Stimulated activated CD8-positive, alpha-beta memory T cell treated with anti-CD3 and anti-CD28 coated beads, Interleukin-15, amount 100 ng/mL, for 1 hour (primary cell): ENCODE results near the gene GALNT3.

Experiments
- DNase-seq: peaks from one replicate; pipeline ENCODE4 v3.0.0-alpha.2; 2020; ENCODE audit warnings: low read depth

Gene GALNT3

DNA sequence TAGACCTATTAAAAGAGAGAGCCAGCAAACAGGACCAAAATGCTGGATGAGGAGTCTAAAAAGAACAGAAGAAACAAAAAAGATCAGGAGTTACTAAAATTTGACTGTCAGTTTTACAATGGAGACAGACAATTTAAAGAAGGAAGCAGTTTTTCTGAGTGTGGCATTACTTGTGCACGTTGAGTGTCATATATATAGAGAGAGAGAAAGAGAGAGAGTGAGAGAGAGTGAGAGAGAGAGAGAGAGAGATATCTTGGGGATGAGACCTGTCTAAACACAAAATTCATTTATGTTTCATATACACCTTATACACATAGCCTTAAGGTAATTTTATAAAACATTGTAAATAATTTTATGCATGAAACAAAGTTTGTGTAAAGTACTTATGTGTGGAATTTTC lies 2.1 kb upstream of the GALNT3 start:
- no peak for DNase-seq

DNA sequence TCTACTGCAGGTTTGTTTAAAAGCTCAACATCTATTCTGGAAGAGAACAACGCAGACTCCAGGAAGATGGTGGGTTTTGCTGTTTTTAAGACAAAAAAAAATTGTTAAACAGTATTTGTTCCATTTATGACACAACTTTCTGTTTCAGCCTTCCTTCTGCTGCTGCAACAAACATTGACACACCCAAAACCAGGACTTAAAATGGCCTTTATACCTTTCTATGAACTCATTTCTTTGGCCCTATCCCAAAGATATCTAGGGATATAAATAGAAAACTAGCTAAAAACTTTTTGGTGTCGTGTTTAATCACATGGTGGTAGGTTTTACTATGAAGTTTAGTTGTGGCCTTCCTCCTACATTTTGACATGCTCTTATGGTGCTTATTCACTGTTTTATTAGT lies 964 bp upstream of the GALNT3 start:
- no peak for DNase-seq

DNA sequence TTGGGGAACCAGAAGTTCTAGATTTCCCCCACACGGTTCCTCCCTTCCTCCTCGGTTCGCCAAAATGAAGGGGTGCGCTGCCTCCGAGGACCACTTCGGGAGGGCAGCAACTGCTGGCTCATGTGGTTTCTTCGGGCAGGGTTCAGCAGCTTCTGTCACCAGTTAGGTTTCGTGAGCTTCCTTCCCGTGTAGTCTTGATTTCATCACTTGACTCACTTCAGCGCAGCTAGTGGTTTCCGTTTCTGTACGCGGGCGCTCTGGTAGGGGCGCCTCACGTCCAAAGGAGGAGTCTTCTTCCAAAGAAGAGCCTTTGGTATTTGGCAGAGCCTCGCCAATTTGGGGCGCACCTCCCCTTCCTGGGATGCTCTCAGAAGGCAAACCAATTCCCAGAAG lies 485 bp upstream of the GALNT3 start:
- DNase-seq = no peak

GRCh38 chr2:165793161-165793778 lies 777 bp downstream of the GALNT3 start:
- no peak for DNase-seq

GRCh38 chr2:165792104-165792454 lies 2.0 kb downstream of the GALNT3 start:
- no peak for DNase-seq

DNA sequence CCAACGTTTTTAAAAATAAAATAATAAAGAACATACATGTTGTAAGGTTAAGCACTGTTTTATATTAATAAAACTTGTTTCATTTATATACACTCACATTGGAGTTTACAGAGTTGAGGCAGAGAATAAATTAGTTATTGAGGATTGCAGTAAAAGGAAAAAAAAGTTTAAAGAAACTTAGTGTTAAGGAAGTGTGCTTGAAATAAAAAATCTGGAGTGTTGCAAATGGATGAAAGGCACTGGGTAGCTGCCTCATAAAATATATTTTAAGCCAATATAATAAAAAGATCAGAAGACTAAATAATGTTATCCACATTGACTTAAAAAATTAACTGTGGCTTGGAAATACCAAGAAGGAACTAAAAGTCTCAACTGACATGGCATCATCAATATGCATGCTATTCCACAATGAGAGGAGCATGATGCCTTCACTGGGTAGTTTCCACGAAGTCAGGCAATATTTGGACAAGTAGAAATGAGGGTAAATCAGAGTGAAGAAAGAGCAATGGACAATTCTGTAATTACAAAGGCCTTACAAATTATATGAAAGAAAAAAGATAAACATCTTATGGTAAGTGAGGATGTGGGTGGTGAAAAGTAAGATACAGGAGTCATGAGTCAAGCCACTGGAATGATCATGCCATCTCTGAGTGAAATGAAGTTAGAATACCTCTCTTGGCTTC lies 2.5 kb downstream of the GALNT3 start:
- DNase-seq = no peak

- no peak for DNase-seq
Observed at GRCh38 chr2:165790466-165790865, 3.6 kb downstream of the GALNT3 start.

- DNase-seq = no peak
Observed at GRCh38 chr2:165787334-165787733, 6.7 kb downstream of the GALNT3 start.

GRCh38 chr2:165779706-165780105 lies 14.3 kb downstream of the GALNT3 start:
- DNase-seq = no peak

DNA sequence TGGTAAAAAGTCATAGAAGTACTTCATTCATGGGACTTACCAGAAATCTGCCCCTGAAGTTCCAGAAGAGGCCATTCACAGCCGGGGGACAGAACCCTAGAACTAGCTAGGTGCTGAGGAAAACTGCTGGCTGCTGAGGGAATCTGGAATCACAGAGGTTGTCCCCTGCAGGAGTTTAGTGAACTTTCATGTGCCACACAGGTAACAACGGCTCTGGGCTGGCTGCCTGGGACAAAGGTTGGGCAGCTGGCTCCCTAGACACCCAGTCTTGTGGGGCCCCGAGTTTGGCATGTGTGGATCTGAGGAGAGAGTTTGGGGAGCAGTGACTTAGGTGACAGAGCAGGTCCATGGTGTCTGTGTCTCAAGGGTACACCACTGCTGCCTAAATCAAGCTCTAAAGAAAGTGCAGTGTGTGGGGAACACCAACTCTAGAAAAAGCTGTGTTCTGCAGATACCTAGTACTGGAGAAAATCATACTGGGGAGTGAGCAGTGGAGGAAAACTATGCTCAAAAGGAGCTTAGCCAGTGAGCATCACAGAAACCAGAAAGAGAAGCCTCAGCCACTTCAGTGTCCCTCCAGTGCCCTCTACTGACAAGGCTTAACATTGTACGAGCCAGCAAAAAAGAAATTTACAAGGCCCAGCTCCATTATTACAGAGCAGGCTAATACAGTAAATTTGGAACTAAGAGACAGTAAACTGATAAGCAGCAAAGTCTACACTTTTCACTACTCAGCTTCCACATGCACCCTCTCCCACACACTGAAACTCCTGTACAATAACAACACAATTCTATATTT lies 15.2 kb downstream of the GALNT3 start:
- DNase-seq = no peak

DNA sequence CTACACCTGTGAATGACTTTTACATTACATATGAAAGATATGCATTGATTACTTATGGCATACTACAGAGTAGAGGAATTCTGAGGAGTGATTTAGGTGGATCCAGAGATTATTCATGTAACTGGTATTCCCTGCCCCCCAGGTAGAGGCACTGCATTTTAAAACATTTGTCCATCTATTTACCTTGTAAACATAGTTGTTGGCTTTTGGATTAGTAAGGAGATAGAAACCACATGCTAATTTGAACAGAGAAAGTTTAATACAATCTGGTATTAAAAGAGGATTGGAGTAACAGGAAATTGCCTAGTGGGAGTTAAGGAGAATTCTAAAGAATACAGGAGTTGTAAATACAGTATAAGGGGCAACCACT lies 15.9 kb downstream of the GALNT3 start:
- no peak for DNase-seq

GRCh38 chr2:165777522-165778186 lies 16.4 kb downstream of the GALNT3 start:
- no peak for DNase-seq

- DNase-seq = no peak
Observed at GRCh38 chr2:165776796-165777195, 17.3 kb downstream of the GALNT3 start.

DNA sequence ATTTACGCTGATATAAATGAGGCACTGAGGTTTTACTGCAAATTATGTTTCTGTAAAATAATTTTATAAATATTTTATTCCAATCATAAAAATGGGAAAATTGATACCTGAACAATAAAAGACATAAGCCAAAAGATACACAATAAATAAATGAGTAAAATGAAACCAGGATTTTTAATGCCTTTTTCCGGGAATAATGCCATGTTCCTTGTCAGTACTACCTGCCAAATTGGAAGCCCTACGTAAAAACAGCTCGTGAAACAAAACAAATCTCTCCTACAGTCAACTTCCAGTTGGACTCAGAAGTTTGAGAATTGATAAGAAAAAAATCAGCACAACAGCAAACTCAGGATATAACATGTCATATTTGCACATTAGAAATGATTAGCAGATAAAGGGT lies 18.0 kb downstream of the GALNT3 start:
- no peak for DNase-seq

DNA sequence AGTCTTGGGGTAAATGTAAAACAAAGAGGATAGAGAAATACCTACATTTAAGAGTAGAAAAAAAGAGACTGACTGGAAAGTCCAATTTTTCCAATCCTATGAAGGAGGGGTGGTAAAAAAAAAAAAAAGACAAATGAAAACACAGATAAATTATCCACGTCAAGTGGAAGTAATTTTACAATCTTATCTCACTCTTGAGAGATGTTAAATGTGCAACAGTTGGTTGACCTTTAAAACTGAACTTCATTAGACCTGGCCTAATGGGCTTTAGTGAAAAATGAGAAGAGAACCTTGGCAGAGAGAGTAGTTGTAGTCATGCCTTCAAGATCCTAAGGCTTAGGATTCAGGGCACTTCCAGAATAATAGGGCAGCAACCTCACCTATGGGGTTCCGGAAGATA lies 20.4 kb downstream of the GALNT3 start:
- no peak for DNase-seq

- DNase-seq = no peak
Observed at GRCh38 chr2:165772183-165772582, 21.9 kb downstream of the GALNT3 start.

GRCh38 chr2:165766326-165766927 lies 27.6 kb downstream of the GALNT3 start:
- no peak for DNase-seq

DNA sequence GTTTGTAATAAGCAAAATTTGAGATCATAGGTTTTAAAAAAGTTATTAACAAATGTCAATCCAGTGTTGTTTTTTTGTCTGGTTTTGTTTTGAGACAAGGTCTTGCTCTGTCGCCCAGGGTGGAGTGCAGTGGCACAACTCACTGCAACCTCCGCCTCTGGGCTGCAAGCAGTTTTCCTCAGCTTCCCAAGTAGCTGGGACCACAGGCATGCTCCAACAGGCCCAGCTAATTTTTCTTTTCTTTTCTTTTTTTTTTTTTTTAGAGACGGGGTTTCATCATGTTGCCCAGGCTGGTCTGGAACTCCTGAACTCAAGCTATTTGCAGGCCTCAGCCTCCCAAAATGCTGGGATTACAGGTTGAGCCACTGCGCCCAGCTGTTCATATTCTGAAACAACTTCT lies 31.3 kb downstream of the GALNT3 start:
- no peak for DNase-seq

GRCh38 chr2:165757906-165758675 lies 36.0 kb downstream of the GALNT3 start:
- no peak for DNase-seq

DNA sequence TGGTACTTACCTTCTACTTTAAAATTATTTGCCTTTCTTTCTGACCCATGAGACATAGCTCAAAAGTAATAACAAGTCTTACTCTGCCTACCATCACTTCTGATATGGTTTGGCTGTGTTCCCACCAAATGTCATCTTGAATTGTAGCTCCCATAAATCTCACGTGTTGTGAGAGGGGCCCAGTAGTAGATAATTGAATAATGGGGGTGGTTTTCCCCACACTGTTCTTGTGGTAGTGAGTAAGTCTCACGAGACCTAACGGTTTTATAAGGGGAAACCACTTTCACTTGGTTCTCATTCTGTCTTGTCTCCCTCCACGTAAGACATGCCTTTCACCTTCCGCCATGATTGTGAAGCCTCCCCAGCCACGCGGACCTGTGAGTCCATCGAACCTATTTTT lies 47.5 kb downstream of the GALNT3 start:
- DNase-seq = no peak

DNA sequence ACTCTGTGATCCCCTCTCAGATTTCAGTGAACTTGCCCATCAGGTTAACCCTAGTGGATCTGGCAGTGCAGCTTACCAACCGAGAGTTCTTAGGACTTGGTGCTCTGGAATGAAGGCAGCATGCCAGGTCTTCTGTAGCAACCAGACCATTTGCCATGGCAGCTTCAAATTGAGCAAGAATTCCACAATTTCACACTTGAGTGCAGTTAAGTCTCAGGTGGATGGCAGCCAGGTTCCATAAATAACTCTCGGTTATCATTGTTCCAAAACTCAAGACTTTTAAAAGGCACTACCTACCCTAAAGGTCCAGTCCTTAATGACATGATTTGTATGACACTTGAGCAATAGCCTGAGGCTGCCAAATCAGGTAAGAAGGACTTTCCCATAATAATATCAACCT lies 48.1 kb downstream of the GALNT3 start:
- no peak for DNase-seq

- DNase-seq = no peak
Observed at GRCh38 chr2:165743442-165743841, 50.6 kb downstream of the GALNT3 start.
